HG02798 (cell line): Measurements from ENCODE around the gene SLC25A23.

ENCODE experiments used
- ATAC-seq: cut with Tn5 transposase; IDR thresholded peaks from one replicate; pipeline ENCODE4 v1.9.1; 2021; ENCODE audit warnings: mild to moderate bottlenecking; ENCODE audit not compliant: unreplicated experiment, poor library complexity

Gene SLC25A23

DNA sequence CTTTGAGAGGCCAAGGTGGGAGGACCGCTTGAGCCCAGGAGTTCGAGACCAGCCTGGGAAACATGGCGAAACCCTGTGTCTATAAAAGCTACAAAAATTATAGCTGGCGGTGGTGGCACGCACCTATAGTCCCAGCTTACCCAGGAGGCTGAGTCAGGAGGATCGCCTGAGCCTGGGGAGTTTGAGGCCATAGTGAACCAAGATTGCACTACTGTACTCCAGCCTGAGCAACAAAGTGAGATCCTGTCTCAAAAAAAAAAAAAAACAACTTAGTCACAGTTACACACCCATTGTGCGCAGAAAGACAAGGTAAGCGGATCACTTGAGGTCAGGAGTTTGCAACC is 22.7 kb upstream of the SLC25A23 start:
- ATAC-seq = no peak

DNA sequence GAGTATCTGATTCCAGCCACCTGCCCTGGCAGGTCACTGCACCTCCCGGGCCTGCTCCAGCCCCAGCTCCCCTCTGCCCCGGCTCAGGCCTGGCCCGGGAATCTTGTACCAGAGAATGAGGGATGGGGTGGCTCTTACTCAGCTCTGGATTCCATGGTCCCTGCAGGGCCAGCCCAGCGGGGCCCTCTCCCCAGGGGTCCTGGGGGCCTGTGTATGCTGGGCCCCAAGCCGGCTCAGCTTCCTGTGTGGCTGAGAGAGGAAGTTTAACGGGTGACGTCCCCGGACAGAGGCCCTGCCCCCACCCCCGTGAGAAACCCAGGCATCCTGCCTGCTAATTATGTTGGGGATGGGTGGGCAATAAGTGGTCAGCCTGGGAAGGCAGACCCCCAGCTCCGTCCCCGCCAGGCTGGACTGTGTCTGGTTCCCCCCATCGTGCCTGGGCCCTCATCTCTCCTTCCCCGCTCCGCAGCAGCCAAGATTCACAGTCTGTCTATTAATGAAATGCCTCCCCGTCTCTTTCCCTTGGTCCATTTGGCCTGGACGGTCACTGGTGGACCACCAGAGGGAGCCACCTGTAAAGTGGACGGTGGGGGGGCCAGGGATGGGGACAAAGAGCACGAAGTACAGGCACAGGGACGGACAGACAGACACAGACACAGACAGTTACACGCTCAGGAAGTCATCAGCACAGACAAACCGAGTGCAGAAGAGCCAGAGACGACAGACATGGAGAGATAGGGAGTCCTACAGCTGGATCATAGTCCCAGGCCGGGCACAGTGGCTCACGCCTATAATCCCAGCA is 22.1 kb upstream of the SLC25A23 start, which contains the start of gene DENND1C:
TSS of gene DENND1C (minus strand) at position 247 of the 802 bp plus-strand sequence. CDS start at position 155, 92 bp downstream.
- peak; percentile 60 for ATAC-seq

DNA sequence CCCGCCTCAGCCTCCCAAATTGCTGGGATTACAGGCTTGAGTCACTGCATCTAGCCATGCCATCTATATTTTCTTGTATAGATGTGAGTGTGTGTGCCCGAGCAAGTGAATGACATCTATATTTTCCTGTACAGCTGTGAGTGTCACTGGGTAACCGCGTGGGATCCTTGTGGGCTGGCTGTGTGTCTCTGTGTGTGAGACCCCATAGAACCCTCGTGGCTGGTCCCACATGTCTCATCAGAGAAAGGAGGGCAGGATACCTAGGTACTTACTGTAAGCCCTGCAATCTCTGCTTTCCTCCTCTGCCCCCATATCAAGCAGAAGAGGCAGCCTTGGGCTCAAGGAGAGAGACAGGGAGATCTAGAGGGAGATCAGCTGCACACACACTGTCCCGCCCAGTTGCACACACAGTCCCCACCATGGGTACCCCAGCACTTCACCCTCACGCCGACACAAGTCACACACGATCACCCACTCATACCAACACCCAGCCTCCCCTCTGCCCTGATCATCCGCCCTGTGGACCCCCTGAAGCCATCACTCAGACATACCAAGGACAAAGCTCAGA is 21.3 kb upstream of the SLC25A23 start:
- no peak for ATAC-seq

DNA sequence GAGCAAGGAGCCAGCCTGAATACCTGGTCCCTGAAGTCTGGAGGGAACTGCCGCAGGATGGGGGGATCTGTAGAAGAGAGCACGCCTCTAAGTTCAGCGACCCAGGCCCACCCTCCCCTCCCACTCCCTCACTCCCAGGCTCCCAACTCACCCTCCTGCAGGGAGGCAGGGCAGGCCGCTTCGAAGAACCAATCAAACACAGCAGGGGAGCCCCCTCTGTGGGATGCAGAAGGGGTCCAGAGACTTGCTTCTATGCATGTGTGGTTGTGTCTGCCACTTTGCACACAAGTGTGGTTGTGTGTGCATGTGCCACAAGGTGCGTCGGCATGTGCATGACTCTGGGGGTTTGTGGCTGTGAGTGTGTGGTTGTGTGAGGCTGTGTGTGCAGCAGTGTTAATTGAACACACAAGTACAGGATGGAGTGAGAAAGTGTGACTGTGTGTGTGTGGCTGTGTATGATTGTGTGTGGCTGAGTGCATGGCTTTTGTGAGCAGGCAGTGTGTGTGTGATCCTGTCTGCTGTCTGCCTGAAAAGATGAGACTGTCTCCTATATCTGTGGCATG is 20.3 kb upstream of the SLC25A23 start:
- ATAC-seq = no peak

DNA sequence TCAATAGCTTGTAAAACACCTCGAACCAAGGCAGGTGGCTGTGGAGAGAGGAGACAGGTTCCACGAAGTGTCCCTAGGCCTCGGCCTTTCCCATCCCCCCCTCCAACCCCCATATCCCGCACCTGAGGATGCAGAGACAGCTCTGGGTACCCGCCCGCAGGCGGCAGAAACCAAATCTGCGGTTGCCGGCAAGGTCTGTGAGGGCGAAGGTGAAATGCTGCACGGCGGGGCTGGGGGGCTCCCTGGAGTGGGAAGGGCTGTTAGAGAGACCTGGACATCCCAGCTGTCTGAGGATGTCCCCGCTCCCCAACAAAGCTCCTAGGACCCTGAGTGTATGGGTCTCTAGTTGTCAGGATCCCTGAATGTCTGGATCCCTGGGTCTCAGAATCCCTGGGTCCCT is 19.2 kb upstream of the SLC25A23 start:
- ATAC-seq = no peak

DNA sequence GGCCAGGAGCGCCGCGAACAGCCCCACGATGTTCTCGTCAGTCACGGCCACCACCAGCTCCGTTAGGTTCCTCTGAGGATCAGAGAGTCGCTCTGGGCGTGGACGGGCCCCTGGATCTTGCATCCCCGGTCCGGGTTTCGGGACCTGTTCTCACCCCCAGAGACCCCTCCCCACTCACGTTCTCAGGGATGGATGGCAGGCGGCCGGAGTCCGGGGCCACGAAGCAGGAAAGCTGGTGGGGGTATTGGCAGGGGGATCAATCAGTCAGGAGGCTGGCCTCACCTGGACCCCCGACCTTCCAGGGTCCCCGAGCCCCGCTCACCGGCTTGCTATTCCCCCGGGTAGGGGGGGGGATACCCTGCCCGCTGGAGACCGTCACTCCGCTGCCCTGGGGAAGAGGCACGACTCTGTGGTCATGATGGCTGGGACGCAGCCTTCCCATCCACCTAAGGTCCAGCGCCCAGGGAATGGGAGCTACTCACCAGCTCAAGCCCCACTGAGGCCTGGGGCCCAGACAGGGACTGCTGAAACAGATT is 17.4 kb upstream of the SLC25A23 start:
- no peak for ATAC-seq

DNA sequence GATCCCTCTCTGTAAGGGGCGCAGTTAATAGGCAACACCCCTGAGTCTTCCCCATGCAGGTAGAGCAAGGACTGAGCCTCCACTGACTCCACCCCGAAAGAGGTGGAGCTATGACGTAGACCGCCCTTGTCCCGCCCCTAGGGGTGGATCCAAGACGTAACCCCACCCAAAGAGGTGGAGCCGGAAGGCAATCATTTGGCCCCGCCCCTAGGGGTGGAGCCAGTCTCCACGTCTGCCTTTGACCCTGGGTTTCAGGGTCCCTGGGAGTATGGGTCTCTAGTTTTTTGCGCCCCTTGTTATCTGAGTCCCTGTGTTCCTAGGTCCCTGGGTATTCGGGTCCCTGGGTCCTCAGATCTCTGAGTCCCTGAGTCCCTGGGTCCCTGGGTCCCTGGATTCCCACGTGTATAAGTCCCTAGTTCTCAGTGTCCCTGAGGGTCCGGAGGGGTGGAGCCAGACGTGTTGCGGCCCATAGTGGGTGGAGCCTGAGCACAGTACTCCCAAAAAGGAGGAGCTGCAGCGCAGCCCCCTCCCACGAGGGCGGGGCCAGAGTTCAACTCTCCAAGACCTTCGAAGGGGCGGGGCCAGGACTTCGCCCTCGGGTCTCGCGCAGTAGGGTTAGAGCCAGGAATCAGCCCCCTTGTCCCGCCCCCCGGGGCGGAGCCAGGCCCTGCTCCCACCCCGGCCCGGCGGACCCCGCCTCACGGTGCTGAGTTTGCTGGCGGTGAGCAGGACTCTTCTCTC is 16.7 kb upstream of the SLC25A23 start:
- ATAC-seq = no peak

DNA sequence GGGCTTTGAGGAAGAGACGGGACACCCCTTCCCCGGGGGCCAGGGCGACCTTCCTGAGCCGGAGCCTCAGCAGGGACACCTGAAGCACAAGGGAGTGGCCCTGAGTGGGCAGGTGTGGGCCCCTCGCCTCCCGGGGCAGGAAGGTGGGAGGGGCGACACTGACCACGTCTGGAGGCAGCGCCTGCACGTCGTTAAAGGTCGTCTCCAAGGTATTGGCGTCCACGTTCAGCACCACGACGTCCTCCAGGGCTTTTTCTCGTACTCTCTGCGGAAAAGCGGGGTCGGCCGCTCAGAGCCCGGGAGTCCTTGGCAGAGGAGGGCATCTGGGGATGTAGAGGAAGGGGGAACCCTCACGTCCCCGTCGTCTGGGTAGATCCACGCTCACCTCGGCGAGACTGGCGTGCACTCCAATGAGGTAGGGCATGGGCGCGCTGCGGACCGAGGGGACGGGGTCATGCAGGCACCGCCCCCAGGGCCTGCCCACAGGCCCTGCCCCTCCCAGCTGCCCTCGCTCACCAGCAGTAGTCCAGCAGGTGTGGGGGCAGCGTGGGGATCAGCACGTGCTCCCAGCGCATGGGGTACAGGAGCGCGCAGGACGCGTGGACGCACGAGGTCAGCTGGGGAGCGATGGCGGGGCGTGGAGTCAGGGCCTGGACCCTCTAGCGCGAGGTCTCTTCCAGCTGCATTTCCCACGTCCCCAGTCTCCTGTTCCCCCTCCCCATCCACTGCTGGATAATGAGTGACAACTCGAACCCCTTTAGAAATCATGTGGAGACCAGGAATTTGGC is 15.9 kb upstream of the SLC25A23 start:
- ATAC-seq = no peak

DNA sequence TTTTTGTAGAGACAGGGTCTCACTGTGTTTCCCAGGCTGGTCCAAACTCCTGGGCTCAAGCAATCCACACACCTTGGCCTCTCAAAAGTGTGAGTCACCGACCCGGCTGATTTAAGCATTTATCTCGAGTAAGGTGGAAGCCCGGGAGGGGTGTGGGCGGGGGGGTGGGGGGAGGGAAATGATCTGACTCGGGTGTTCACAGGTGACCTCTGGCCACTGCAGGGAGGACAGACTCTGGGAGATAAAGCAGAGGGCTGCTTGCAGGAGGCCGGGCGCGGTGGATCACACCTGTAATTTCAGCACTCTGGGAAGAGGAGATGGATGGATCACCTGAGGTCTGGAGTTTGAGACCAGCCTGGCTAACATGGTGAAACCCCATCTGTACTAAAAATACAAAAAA is 14.1 kb upstream of the SLC25A23 start:
- ATAC-seq = no peak

DNA sequence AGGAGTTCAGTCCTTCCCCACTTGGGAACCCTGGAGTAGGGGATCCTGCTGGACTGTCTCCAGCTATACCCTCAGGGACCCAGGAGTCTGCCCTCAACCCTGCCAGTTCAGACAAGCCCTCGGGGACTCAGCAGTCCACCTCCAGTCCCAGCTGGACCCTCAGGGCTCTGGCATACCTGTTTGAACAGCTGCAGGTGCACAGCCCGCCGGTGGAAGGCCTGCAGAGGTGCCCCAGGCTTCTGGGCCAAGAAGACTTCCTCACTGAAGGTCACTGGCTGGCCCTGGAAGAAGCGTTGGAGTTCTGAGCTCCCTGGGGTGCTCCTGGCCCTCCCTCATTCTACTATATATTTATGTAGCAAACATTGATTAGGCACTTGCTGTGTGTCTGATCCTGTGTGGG is 13.1 kb upstream of the SLC25A23 start:
- no peak for ATAC-seq

DNA sequence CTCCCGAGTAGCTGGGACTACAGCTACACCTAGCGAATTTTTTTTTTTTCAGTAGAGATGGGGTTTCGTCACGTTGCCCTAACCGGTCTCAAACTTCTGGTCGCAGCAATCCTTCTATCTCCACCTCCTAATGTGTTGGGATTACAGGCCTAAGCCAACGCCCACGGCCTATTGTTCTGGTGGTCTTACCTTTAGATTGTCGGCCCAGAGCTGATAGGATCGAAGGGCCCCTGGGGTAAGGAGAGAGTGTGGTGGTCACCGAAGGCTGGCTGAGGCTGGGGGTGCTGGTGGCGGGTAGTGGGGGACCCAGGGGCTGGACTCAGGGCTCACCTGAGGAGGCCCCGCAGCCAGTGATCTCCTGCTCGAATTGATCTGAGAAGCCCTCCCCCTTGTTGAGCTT is 11.5 kb upstream of the SLC25A23 start:
- no peak for ATAC-seq

DNA sequence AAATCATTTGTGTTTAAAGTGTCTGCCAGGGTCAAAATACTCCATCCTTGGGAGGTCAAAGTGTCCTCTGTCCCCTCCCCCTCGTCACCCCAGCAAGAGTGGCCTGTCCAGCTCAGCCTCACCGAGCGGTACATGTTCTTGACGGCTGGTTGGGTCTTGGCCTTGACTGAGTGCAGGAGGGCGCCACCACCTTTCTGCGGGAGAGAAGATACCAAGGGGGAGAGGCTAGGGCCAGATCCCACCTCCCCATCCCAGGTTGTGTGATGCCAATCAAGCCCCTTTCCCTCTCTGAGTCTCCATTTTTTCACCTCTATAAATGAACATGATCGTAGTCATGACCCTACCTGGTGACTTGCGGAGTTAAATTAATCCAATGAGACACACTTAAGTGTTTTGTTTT is 10.6 kb upstream of the SLC25A23 start:
- ATAC-seq = no peak

DNA sequence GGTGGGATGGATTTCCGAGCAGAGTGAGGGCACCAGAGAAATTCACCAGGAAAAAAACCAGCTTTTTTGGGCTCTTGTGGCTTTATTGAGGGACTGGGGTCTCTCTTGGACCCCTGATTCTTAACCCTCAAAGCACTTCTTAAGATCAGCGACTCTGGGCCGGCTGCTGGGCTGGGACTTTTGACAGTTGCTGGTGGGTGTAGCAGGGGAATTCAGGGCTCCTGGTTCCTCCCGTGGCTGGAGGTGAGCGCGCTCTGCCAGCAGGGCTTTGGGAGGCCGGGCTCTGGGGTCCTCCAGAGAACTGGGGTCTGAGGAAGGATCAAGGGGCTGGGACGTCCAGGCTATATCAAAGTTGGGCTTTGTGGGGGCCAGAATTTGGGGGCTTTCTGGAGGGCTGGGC is 7.8 kb upstream of the SLC25A23 start:
- ATAC-seq = no peak

DNA sequence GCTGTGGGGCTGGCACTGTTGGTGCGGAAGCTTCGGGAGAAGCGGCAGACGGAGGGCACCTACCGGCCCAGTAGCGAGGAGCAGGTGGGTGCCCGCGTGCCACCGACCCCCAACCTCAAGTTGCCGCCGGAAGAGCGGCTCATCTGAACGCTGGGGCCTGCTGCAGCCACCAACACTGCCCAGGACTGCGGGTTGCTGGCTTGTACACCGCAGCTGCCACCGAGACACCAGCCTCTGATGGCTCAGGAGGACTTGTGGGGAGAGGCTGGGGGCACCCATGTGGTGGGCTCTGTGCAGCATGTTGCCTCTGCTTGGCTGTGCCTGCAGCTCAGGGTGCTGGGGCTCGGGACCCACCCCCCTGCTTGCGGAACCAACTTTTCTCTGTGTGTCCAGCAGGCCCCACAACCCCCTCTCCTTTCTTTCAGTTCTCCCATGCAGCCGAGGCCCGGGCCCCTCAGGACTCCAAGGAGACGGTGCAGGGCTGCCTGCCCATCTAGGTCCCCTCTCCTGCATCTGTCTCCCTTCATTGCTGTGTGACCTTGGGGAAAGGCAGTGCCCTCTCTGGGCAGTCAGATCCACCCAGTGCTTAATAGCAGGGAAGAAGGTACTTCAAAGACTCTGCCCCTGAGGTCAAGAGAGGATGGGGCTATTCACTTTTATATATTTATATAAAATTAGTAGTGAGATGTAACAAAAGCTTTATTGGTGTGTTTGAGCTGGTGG is 7.1 kb upstream of the SLC25A23 start:
- no peak for ATAC-seq

DNA sequence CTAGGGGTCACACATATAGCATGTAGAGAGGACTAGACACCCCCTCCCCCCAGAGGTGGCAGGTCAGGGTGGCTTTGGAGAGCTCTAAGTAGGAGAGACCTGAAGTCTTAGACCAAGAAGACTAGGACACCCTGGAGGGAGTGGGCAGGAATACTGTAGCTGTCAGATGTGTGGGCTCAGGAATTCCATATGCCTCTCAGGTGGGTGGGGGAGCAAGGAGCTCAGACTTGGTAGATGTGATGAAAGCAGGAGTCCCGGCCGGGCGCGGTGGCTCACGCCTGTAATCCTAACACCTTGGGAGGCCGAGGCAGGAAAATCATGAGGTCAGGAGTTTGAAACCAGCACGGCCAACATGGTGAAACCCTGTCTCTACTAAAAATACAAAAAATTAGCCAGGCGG is 6.1 kb upstream of the SLC25A23 start:
- ATAC-seq = no peak

DNA sequence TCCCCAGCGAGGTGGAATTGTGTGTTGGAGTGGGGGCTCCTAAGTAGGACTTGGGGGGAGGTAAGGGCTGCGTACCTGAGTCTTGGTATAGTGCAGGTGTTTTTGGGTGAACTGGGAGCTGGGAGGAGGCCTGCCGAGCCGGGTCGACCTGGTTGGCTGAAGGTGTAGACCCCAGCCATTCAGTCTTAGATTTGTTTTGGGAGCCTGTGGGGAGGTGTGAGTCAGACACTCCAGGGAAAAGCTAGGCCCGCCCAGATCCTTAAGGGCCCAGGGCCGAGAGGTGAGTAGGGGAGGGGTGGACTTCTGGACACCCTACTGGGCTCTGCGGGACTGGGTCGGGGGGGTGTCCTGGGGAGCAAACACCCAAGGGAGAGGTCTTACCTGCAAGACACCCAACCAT is 5.4 kb upstream of the SLC25A23 start:
- no peak for ATAC-seq

DNA sequence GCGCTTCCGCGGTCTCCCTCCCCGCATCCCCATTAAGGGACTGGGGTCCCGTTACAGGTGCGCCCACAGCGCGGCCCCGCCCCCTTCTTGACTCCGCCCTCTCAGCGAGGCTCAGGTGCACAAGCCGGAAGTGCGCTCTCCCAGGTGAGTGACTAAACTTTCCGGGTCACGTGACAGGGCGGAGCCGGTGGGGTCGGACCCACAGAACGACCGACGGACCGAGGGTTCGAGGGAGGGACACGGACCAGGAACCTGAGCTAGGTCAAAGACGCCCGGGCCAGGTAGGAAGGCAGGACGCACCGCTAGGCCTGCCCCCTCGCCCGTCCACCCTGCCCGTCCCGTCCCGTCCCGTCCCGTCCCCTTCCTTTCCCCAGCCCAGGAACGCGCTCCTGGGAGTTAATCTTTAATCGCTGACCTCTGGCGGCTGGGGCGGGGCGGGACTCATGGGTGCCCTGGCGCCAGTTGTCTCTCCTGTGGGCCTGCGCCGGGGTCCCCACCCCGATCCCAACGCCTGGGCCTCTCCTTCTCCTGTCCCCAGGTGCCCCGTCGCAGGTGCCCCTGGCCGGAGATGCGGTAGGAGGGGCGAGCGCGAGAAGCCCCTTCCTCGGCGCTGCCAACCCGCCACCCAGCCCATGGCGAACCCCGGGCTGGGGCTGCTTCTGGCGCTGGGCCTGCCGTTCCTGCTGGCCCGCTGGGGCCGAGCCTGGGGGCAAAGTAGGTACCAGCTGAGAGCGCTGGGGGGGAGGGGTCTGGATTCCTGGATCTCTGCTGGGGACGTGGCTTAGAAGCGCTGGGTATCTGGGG is 4.7 kb upstream of the SLC25A23 start, which contains the start of gene CRB3:
TSS of gene CRB3 (plus strand) at position 202 of the 804 bp plus-strand sequence. CDS start at position 633, 431 bp downstream.
- no peak for ATAC-seq

DNA sequence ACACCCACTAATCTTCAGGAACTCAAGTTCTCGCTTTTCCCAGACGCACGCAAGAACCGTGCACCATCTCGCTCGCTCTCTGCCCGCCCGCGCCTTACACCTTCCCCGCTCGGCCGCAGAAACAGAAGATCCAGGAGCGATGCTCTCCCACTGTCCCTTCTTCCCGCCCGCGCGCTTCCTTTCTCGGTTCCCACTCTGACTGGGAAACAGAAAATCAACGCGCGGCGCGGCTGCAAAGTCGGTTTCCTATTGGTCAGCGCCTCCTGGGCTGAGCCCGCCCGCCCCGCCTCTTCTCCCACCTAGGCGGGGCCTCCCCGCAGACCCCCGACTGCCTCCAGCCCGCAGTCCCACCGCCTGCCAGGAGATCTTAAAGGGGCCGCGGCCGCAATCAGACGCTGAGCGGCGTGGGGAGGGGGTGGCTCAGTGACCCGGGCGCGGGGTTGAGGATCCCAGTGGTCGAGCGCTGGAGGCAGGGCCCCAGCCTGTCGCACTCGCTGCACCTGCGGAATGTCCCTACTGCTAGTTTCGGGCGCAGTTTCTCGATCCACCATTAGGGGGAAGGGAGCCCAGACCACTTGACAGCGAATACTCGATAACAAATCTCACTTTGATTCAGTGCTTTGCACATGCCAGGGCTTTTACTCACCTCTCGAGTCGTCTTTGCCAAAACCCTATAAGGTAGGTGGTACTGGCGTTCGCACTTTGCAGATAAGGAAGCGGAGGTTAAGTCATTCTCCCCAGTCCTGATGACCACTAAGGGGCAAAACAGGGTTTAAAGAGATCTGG is 700 bp upstream of the SLC25A23 start:
- peak; percentile 83 for ATAC-seq
